Coronary artery (tissue), 2 donors: ENCODE results near the gene TUBGCP5.

ENCODE experiments used
- DNase-seq: peaks from one replicate; pipeline ENCODE4 v3.0.0-alpha.2; 2017; ENCODE audit warnings: low spot score
- H3K27ac ChIP-seq, 2 donors: fragments of 200-600 bp; sonication (generic); one replicate each; pipeline ENCODE4 v1.5.1; 2016 to 2019
- H3K4me3 ChIP-seq: fragments of 200-600 bp; sonication (generic); 2 replicates; pipeline ENCODE4 v1.5.1; 2016; ENCODE audit warnings: mild to moderate bottlenecking, moderate library complexity
- TF ChIP-seq, protein P1 (sequence below): fragments of 200-600 bp; sonication (generic); IDR thresholded peaks from one replicate; pipeline ENCODE4 v1.5.1; 2019; ENCODE audit warnings: antibody characterized with exemption

Gene TUBGCP5

GRCh38 chr15:22961762-22962161, 77.6 kb downstream of the TUBGCP5 start:
- peak overlapping the region; percentile 61 to 73 for H3K27ac ChIP-seq
- DNase-seq: no peak
- TF ChIP-seq, protein P1, sequence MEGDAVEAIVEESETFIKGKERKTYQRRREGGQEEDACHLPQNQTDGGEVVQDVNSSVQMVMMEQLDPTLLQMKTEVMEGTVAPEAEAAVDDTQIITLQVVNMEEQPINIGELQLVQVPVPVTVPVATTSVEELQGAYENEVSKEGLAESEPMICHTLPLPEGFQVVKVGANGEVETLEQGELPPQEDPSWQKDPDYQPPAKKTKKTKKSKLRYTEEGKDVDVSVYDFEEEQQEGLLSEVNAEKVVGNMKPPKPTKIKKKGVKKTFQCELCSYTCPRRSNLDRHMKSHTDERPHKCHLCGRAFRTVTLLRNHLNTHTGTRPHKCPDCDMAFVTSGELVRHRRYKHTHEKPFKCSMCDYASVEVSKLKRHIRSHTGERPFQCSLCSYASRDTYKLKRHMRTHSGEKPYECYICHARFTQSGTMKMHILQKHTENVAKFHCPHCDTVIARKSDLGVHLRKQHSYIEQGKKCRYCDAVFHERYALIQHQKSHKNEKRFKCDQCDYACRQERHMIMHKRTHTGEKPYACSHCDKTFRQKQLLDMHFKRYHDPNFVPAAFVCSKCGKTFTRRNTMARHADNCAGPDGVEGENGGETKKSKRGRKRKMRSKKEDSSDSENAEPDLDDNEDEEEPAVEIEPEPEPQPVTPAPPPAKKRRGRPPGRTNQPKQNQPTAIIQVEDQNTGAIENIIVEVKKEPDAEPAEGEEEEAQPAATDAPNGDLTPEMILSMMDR: no peak
- H3K4me3 ChIP-seq: peak overlapping the region; percentile 7

DNA sequence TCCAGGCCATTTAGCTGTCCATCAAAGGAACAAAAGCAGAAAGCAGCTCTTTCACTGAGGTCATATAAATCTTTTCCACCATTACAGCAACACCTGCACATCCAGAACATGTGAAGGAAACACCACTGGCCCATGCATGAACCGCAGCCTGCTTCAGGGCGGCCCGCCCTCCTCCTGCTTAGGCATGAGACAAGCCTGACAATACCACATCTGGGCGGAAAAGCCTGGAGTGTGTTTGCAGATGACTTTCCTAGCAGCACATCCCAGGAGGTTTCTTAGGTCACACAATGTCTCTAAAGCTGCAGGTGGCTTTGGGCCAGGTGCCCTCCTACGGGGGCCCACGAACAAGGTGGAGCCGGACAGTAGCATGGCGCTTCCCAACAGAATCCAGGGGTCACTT, 78.8 kb downstream of the TUBGCP5 start:
- TF ChIP-seq, protein P1: no peak
- no peak for DNase-seq
- Histone ChIP-seq H3K27ac (peak overlapping the region; percentile 61 to 67), H3K4me3 (no peak overlapping the region)

DNA sequence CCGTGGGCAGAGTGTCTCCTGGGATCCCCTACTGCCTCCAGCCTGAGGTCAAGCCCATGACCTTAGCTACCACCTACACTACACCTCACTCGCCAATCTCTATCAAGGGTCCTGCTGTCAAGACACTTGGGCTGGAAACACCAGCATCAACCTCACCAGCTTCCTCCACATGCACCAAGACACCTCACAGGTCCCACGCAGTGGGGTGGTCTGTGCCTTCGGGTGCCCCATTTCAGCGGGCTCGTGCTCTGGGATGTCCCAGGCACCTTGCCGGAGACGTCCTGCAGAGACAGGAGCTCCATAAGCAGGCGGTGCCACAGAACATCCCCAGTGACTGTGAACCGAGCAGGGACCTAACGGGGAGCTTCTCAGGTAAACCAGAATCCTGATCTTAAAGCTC, 79.2 kb downstream of the TUBGCP5 start:
- H3K27ac ChIP-seq: peak overlapping the region; percentile 50 to 67
- DNase-seq: no peak
- no peak overlapping the region for H3K4me3 ChIP-seq
- TF ChIP-seq, protein P1: no peak

DNA sequence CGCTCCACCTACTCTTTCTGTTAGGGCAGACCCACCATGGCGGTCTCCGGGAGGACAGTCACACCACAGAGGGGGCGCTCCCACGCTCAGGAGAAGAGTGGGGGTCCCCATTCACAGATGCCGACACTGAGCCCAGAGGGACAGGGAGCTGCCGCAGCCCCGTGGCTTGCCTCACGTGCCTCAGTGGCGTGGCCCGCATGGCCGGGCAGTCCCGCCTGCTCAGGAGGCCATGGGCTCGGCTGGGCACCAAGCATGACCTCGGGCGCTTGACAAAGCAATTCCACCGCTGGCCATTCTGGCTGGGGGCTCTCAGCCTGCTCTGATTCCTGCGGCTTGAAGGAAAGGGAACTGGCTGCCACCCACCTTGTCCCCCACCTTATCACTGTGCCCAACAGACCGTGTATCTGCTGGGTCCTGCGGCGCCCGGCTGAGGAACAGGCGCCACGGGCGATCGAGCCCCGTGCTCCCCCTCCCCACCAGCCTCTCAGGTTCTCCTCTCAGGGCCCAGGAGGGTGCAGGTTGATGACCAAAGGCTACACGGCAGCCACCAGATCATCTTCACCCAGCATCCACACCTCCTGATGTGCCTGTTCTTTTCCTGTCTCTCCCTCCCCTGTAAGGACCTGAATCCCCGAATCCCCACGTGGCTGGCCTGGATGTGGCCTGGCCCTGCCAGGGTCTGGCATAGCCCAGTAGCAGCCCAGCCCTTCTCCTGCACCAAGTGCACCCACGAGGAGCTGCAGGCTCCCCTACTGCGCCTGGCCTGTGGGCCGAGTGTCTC, 79.9 kb downstream of the TUBGCP5 start:
- H3K4me3 ChIP-seq: no peak overlapping the region

GRCh38 chr15:22958487-22959280, 80.7 kb downstream of the TUBGCP5 start:
- TF ChIP-seq, protein P1: no peak
- H3K27ac ChIP-seq: peak overlapping the region in 1 of 2 donors; percentile 67
- no peak for DNase-seq
- H3K4me3 ChIP-seq: no peak overlapping the region

More for the DNA sequence above, 79.9 kb downstream of the TUBGCP5 start:
- DNase-seq: no peak
- TF ChIP-seq, protein P1: no peak
- peak overlapping the region; percentile 50 to 67 for H3K27ac ChIP-seq

DNA sequence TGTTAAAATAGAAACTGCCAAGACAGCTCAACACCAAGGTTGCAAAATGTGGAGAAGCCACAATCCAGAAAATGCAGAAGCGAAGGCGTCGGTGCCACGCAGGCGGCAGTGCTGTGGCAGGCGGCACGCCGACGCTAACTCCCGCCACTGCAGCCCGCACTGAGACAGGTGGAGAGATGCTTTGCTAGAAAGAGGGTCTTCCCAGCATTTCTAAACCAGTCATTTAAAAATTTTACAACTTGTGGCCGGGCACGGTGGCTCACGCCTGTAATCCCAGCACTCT, 82.5 kb downstream of the TUBGCP5 start:
- peak overlapping the region; percentile 58 to 85 for H3K27ac ChIP-seq
- DNase-seq: no peak
- H3K4me3 ChIP-seq: no peak overlapping the region
- TF ChIP-seq, protein P1: no peak
